Activated T-helper 2 cell treated with anti-CD3 and anti-CD28 coated beads, Interferon-gamma antibody, Interleukin-2, Interleukin-4, amounts not matched to agents 10 μg/mL and 5 μg/mL and 100 μg/mL, durations not matched to agents 14 hours and 24 hours and 36 hours (primary cell): ENCODE measurements around the gene ALPL. TPM values are rescaled to one million over a fixed set of nuclear protein-coding genes. Genes with fewer than 3 reads are reported as not detected.
"Not testable (repeated sequence)": the region's sequence is repeated elsewhere in the genome, so short reads cannot be mapped to it uniquely, and the experiment has no call there.

Source experiments
- DNase-seq: peaks from one replicate; pipeline ENCODE4 v3.0.0; 2021; ENCODE audit warnings: low spot score
- H3K27ac Mint-ChIP-seq: one replicate; pipeline ENCODE4 v1.8.0; 2021; ENCODE audit warnings: mixed read lengths
- H3K27me3 Mint-ChIP-seq: one replicate; pipeline ENCODE4 v1.8.0; 2021; ENCODE audit warnings: low read depth, mixed read lengths
- H3K36me3 Mint-ChIP-seq: one replicate; pipeline ENCODE4 v1.8.0; 2021; ENCODE audit warnings: low read depth, mixed read lengths
- H3K4me1 Mint-ChIP-seq: one replicate; pipeline ENCODE4 v1.8.0; 2021; ENCODE audit warnings: low read depth, mixed read lengths
- H3K4me3 Mint-ChIP-seq: one replicate; pipeline ENCODE4 v1.8.0; 2021; ENCODE audit warnings: low read depth, mild to moderate bottlenecking, moderate library complexity, mixed read lengths
- H3K9me3 Mint-ChIP-seq: one replicate; pipeline ENCODE4 v1.8.0; 2021; ENCODE audit warnings: mixed read lengths
- intact Hi-C: fragments of 100-400 bp; cut with micrococcal nuclease; formaldehyde crosslinking; loops from one replicate; pipeline ENCODE4 v1.15.1; 2023
- total RNA-seq: library from RNA; stranded (reverse); gene quantifications from 2 replicates; pipeline ENCODE4 v1.2.3, GENCODE V29; 2022

ALPL gene
- total RNA-seq, 1 donor from 2014 or later = not detected

DNA sequence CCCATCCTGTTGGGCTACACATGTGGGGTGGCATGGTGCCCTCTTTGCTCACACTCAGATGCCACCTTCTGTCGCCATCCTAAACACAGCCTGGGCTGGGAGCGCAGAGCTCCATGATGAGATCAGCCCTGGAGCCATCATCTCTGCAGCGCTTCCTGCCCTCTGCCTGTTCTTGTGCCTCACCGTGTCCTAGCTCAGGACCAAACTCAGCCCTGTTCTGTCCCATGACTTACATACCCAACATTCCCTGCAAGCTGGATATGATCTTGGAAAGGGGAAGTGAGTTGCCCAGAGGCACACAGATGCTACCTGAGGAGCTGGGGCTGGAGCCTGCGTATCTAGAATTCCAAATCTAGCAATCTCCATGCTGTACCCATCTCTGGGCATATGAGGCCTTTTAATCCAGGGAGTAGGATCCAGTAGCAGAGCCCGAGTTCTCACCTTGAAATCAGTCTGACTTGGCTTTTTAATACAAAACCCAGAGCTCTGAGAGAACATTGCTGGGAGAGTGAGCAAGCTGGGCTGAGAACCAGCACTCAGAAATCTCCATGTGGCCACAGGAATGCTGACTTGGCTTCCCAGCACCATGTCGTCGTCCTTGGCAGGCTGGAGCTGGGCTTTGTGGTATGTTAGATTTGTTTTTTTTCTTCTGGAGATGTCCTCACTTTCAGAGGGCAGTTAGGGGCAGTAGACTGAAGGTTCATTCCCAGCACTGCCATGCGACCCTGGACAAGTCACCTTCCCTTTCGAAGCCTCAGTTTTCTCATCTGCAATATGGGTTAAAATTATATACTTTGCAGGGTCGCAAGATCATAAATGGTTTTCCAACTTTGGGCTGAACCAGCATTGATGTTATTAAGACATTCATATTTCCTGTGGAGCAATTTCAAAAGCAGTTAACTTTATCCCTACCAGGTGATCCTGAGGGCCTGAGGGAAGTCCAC, 2.6 kb downstream of the ALPL start:
- H3K27ac Mint-ChIP-seq = no peak overlapping the region
- DNase-seq = no peak
- intact Hi-C loops = no loop called here
- H3K4me3 Mint-ChIP-seq = no peak overlapping the region
- H3K36me3 Mint-ChIP-seq = no peaks in the 10 kb centered on the region
- H3K27me3 Mint-ChIP-seq = peaks cover 41% of the 10 kb centered on the region
- no peaks in the 10 kb centered on the region for H3K9me3 Mint-ChIP-seq
- peaks cover 5% of the 10 kb centered on the region for H3K4me1 Mint-ChIP-seq

GRCh38 chr1:21514245-21514644, 5.0 kb downstream of the ALPL start:
- Mint-ChIP-seq H3K36me3 (no peaks in the 10 kb centered on the region), H3K27ac (no peak overlapping the region), H3K4me1 (no peaks in the 10 kb centered on the region), H3K9me3 (no peaks in the 10 kb centered on the region), H3K27me3 (peaks cover 25% of the 10 kb centered on the region), H3K4me3 (no peak overlapping the region)
- intact Hi-C loops = no loop called here
- DNase-seq = no peak

DNA sequence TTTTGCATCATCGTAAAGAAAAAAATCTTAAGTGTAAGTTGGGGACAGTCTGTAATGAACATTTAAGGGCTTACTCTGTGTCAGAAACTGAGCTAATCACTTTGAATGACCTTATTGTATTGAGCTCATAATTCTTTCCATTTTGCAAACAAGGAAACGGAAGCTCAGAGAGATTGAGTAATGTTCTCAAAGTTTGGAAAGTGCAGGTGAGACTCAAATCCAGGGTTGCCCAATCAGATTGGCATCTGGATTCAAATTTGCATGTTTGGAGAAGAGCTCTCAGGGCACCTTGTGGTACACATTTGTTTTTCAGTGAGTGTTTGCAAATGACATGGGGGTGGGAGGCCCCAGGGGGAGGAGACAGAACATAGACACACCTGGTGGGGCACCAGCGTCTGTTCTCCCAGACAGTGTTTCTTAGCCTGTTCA, 8.0 kb downstream of the ALPL start:
- DNase-seq = no peak
- H3K27me3 Mint-ChIP-seq = peaks cover 4% of the 10 kb centered on the region
- intact Hi-C loops = no loop called here
- H3K36me3 Mint-ChIP-seq = no peaks in the 10 kb centered on the region
- H3K4me3 Mint-ChIP-seq = no peak overlapping the region
- H3K4me1 Mint-ChIP-seq = no peaks in the 10 kb centered on the region
- H3K9me3 Mint-ChIP-seq = no peaks in the 10 kb centered on the region
- H3K27ac Mint-ChIP-seq = no peak overlapping the region

DNA sequence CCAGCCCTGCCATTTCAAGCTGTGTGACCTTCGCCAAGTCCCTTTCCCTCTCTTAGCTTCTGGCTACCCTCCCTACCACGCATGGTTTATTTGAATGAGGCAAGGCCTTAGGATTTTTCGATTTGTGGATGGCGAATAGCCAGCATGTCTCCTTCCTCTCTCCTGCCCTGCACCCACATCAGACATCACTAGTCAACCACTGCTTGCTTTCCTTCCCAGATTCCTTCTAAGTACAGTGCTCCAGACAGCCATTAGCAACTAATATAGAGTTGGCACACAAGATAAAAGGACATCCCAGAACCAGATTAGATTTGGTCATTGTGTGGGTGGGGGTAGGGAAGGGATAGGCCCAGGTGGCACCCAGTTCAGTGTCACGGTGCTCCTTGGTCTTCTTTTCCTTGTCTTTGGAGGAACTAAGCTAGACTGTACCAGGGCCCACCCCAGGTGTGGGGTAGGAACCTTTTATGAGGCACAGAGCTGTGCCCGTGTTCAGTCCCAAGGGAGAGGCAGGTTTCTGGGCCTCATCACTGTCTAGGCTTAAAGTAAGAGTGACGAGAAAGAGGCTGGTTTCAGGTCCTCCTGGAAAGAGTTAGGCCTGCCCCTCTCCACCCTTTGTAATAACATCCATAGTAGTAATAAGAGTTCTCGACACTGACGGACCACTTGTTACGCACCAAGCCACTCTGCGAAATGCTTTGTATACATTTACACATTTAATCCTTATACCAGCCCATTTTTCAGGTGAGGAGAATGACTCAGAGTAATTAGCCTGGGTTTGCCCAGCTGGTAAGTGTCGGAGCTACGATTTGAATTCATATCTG, 8.6 kb downstream of the ALPL start:
- Mint-ChIP-seq H3K4me3 (no peak overlapping the region), H3K27me3 (peaks cover 3% of the 10 kb centered on the region), H3K27ac (no peak overlapping the region), H3K36me3 (no peaks in the 10 kb centered on the region), H3K4me1 (no peaks in the 10 kb centered on the region), H3K9me3 (no peaks in the 10 kb centered on the region)
- DNase-seq = no peak
- intact Hi-C loops = no loop called here

- H3K36me3 Mint-ChIP-seq = no peaks in the 10 kb centered on the region
Measured at GRCh38 chr1:21518774-21519455, 9.7 kb downstream of the ALPL start.

GRCh38 chr1:21519486-21520070, 10.4 kb downstream of the ALPL start:
- H3K27ac Mint-ChIP-seq, intact Hi-C loops, DNase-seq, H3K4me1 Mint-ChIP-seq, H3K36me3 Mint-ChIP-seq, H3K27me3 Mint-ChIP-seq, H3K9me3 Mint-ChIP-seq, H3K4me3 Mint-ChIP-seq: not testable (repeated sequence)

More at GRCh38 chr1:21518774-21519455, 9.7 kb downstream of the ALPL start:
- intact Hi-C loops = no loop called here
- no peak overlapping the region for H3K27ac Mint-ChIP-seq
- no peaks in the 10 kb centered on the region for H3K4me1 Mint-ChIP-seq
- no peaks in the 10 kb centered on the region for H3K9me3 Mint-ChIP-seq
- DNase-seq = no peak
- peaks cover 3% of the 10 kb centered on the region for H3K27me3 Mint-ChIP-seq
- no peak overlapping the region for H3K4me3 Mint-ChIP-seq

- no peaks in the 10 kb centered on the region for H3K36me3 Mint-ChIP-seq
- no peak overlapping the region for H3K4me3 Mint-ChIP-seq
- H3K4me1 Mint-ChIP-seq = no peaks in the 10 kb centered on the region
- H3K9me3 Mint-ChIP-seq = no peaks in the 10 kb centered on the region
- no peak overlapping the region for H3K27ac Mint-ChIP-seq
- no peak for DNase-seq
- H3K27me3 Mint-ChIP-seq = peaks cover 2% of the 10 kb centered on the region
- intact Hi-C loops = no loop called here
Measured at GRCh38 chr1:21520899-21521716, 11.9 kb downstream of the ALPL start.

DNA sequence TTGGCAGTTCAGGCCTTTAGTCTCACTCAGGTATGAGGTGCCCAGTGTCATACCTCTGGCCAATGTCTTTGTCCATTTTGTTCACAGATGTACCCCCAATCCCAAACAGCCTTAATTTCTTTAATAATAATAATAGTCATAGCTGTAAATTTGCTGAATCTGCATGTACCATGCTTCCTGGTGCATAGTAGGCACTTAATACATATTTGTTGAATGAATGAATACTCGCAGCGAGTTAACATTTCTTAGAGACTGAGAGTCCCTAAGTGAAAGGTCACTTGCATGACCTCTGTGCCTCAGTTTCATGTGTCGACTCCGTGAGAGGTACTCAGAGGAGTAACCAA, 12.5 kb downstream of the ALPL start:
- Mint-ChIP-seq H3K36me3 (no peaks in the 10 kb centered on the region), H3K27me3 (no peaks in the 10 kb centered on the region), H3K27ac (no peak overlapping the region), H3K9me3 (no peaks in the 10 kb centered on the region), H3K4me1 (no peaks in the 10 kb centered on the region), H3K4me3 (no peak overlapping the region)
- no peak for DNase-seq
- intact Hi-C loops = no loop called here

- no peaks in the 10 kb centered on the region for H3K36me3 Mint-ChIP-seq
- intact Hi-C loops = no loop called here
- no peak for DNase-seq
- H3K4me1 Mint-ChIP-seq = no peaks in the 10 kb centered on the region
- H3K9me3 Mint-ChIP-seq = no peaks in the 10 kb centered on the region
- H3K4me3 Mint-ChIP-seq = no peak overlapping the region
- no peaks in the 10 kb centered on the region for H3K27me3 Mint-ChIP-seq
- H3K27ac Mint-ChIP-seq = no peak overlapping the region
Measured at GRCh38 chr1:21522525-21523038, 13.4 kb downstream of the ALPL start.

DNA sequence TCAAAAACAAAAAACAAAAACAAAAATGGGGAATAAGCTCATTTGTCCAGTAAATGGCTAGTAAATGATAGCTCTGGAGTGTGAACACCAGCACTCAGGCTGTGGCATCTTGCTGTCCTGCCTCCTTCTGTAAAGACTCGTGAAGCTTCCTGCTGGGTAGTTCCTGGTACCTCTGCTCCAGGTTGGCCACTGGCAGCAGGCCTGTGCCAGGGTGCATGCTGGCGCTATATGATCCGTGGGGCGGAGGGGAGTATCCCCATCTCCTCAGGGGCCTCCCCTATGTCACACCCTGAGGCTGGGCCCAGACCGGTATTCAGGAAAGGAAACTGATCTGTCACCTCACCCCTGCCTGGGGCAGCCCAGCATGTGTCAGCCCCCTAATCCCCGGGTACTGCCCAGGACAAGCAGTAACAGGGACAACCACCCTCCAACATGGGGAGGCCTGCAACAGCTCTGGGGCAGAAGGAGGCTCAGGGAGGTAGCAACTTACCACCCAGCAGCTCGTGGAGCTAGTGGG, 14.1 kb downstream of the ALPL start:
- H3K36me3 Mint-ChIP-seq = no peaks in the 10 kb centered on the region
- no peaks in the 10 kb centered on the region for H3K27me3 Mint-ChIP-seq
- no peak for DNase-seq
- H3K9me3 Mint-ChIP-seq = no peaks in the 10 kb centered on the region
- H3K27ac Mint-ChIP-seq = no peak overlapping the region
- intact Hi-C loops = no loop called here
- no peaks in the 10 kb centered on the region for H3K4me1 Mint-ChIP-seq
- H3K4me3 Mint-ChIP-seq = no peak overlapping the region

DNA sequence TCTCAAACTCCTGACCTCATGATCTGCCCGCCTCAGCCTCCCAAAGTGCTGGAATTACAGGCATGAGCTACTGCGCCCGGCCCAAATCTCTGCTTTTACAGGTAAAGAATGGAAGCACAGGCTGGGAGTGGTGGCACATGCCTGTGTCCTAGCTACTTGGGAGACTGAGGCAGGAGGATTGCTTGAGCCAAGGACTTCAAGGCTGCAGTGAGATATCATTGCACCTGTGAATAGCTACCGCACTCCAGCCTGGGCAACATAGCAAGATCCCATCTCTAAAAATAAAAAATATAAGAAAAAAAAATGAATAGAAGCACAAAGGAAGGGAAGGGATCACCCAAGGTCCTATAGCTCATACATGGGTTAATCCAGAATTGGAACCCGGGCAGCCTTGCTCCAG, 15.0 kb downstream of the ALPL start:
- no peaks in the 10 kb centered on the region for H3K27me3 Mint-ChIP-seq
- H3K27ac Mint-ChIP-seq = no peak overlapping the region
- H3K4me3 Mint-ChIP-seq = no peak overlapping the region
- no peaks in the 10 kb centered on the region for H3K36me3 Mint-ChIP-seq
- H3K4me1 Mint-ChIP-seq = no peaks in the 10 kb centered on the region
- no peak for DNase-seq
- H3K9me3 Mint-ChIP-seq = no peaks in the 10 kb centered on the region
- intact Hi-C loops = no loop called here
